K562 (cell line): Measurements from ENCODE around the gene COL9A3.

Experiments
- CHD2 ChIP-seq: IDR thresholded peaks from 2 replicates; pipeline ENCODE4 v1.6.1; 2011; ENCODE audit warnings: low read depth, low read length
- DMBX1 ChIP-seq: fragments of 250-450 bp; sonication (Bioruptor Pico); IDR thresholded peaks from 2 replicates; pipeline ENCODE4 v1.8.0; 2022; ENCODE audit warnings: inconsistent platforms, mild to moderate bottlenecking, moderate library complexity, borderline replicate concordance
- HNRNPH1 ChIP-seq: fragments of 200-400 bp; formaldehyde crosslinking; optimal IDR thresholded peaks from 2 replicates; pipeline ENCODE3; 2017; ENCODE audit warnings: low read depth, mild to moderate bottlenecking, low read length, moderate library complexity
- MCM2 ChIP-seq: fragments of 450-650 bp; IDR thresholded peaks from 2 replicates; pipeline ENCODE4 v1.6.1; 2017; ENCODE audit warnings: low read depth, mild to moderate bottlenecking
- NR2F6 ChIP-seq: fragments of 450-650 bp; formaldehyde crosslinking; IDR thresholded peaks from 2 replicates; pipeline ENCODE4 v1.4.0; 2020; ENCODE audit warnings: mild to moderate bottlenecking
- POLR2AphosphoS5 ChIP-seq: IDR thresholded peaks from 2 replicates; pipeline ENCODE4 v1.6.1; 2011; ENCODE audit warnings: mild to moderate bottlenecking, low read depth, low read length, moderate library complexity; ENCODE audit not compliant: control insufficient read depth, insufficient read depth
- SREBF2 ChIP-seq: sonication (generic); formaldehyde crosslinking; IDR thresholded peaks from 2 replicates; pipeline ENCODE4 v1.4.0; 2020; ENCODE audit warnings: mild to moderate bottlenecking, missing genetic modification reagents
- SRF ChIP-seq, 2 experiments: fragments of 250-450, 450-650 bp in 1 of 2; sonication (Bioruptor Pico) in 1 of 2; sonication (generic) in 1 of 2; formaldehyde crosslinking; IDR thresholded peaks; 2 replicates each; pipeline versions ENCODE4 v1.5.0 to v1.5.1; 2020 to 2022; ENCODE audit warnings: mild to moderate bottlenecking in 1 of 2, missing genetic modification reagents in 1 of 2
- TRIM24 ChIP-seq, 2 experiments: fragments of 450-650 bp; IDR thresholded peaks; 2 replicates each; pipeline ENCODE4 v1.6.1; 2016
- ZBTB49 ChIP-seq: sonication (generic); formaldehyde crosslinking; IDR thresholded peaks from 2 replicates; pipeline ENCODE4 v1.8.0; 2022; ENCODE audit warnings: missing genetic modification reagents, mild to moderate bottlenecking, borderline replicate concordance
- ZNF232 ChIP-seq: sonication (generic); formaldehyde crosslinking; IDR thresholded peaks from 2 replicates; pipeline ENCODE4 v1.8.0; 2022; ENCODE audit warnings: mild to moderate bottlenecking, missing genetic modification reagents
- TF ChIP-seq, protein P1 (sequence below): fragments of 450-650 bp; IDR thresholded peaks from 2 replicates; pipeline ENCODE4 v1.6.1; 2016; ENCODE audit warnings: low read depth
- TF ChIP-seq, protein P2 (sequence below), 3 experiments: IDR thresholded peaks in 2 of 3; conservative IDR thresholded peaks in 1 of 3; 2 replicates each; pipeline ENCODE4 v1.5.1; 2011 to 2012; ENCODE audit warnings: low read length in 3 of 3, mild to moderate bottlenecking in 3 of 3, control low read depth in 2 of 3, improper control_type of control experiment in 1 of 3, inconsistent platforms in 1 of 3, low read depth in 1 of 3, mixed read lengths in 1 of 3, moderate library complexity in 1 of 3; ENCODE audit not compliant: insufficient read depth in 2 of 3
- TF ChIP-seq, protein P3 (sequence below): fragments of 250-450 bp; sonication (Bioruptor Pico); IDR thresholded peaks from 2 replicates; pipeline ENCODE4 v1.5.0; 2021; ENCODE audit warnings: mild to moderate bottlenecking, borderline replicate concordance

- TF ChIP-seq ZBTB49 (CRISPR knock-in tag) = no peak
- peak; percentile 79 for TF ChIP-seq POLR2AphosphoS5
- no peak for TF ChIP-seq MCM2
- TF ChIP-seq, protein P1, sequence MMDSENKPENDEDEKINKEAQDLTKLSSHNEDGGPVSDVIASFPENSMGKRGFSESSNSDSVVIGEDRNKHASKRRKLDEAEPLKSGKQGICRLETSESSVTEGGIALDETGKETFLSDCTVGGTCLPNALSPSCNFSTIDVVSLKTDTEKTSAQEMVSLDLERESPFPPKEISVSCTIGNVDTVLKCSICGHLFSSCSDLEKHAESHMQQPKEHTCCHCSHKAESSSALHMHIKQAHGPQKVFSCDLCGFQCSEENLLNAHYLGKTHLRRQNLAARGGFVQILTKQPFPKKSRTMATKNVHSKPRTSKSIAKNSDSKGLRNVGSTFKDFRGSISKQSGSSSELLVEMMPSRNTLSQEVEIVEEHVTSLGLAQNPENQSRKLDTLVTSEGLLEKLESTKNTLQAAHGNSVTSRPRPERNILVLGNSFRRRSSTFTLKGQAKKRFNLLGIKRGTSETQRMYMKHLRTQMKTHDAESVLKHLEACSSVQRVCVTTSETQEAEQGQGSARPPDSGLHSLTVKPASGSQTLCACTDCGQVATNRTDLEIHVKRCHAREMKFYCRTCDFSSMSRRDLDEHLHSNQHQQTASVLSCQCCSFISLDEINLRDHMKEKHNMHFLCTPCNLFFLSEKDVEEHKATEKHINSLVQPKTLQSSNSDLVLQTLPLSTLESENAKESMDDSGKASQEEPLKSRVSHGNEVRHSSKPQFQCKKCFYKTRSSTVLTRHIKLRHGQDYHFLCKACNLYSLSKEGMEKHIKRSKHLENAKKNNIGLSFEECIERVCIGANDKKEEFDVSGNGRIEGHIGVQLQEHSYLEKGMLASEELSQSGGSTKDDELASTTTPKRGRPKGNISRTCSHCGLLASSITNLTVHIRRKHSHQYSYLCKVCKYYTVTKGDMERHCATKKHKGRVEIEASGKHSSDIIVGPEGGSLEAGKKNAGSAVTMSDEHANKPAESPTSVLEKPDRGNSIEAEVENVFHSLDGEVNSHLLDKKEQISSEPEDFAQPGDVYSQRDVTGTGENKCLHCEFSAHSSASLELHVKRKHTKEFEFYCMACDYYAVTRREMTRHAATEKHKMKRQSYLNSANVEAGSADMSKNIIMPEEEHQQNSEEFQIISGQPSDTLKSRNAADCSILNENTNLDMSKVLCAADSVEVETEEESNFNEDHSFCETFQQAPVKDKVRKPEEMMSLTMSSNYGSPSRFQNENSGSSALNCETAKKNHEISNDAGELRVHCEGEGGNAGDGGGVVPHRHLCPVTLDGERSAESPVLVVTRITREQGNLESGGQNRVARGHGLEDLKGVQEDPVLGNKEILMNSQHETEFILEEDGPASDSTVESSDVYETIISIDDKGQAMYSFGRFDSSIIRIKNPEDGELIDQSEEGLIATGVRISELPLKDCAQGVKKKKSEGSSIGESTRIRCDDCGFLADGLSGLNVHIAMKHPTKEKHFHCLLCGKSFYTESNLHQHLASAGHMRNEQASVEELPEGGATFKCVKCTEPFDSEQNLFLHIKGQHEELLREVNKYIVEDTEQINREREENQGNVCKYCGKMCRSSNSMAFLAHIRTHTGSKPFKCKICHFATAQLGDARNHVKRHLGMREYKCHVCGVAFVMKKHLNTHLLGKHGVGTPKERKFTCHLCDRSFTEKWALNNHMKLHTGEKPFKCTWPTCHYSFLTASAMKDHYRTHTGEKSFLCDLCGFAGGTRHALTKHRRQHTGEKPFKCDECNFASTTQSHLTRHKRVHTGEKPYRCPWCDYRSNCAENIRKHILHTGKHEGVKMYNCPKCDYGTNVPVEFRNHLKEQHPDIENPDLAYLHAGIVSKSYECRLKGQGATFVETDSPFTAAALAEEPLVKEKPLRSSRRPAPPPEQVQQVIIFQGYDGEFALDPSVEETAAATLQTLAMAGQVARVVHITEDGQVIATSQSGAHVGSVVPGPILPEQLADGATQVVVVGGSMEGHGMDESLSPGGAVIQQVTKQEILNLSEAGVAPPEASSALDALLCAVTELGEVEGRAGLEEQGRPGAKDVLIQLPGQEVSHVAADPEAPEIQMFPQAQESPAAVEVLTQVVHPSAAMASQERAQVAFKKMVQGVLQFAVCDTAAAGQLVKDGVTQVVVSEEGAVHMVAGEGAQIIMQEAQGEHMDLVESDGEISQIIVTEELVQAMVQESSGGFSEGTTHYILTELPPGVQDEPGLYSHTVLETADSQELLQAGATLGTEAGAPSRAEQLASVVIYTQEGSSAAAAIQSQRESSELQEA = no peak
- TF ChIP-seq NR2F6 = no peak
- TF ChIP-seq, protein P2, sequence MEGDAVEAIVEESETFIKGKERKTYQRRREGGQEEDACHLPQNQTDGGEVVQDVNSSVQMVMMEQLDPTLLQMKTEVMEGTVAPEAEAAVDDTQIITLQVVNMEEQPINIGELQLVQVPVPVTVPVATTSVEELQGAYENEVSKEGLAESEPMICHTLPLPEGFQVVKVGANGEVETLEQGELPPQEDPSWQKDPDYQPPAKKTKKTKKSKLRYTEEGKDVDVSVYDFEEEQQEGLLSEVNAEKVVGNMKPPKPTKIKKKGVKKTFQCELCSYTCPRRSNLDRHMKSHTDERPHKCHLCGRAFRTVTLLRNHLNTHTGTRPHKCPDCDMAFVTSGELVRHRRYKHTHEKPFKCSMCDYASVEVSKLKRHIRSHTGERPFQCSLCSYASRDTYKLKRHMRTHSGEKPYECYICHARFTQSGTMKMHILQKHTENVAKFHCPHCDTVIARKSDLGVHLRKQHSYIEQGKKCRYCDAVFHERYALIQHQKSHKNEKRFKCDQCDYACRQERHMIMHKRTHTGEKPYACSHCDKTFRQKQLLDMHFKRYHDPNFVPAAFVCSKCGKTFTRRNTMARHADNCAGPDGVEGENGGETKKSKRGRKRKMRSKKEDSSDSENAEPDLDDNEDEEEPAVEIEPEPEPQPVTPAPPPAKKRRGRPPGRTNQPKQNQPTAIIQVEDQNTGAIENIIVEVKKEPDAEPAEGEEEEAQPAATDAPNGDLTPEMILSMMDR (IDR thresholded peaks at IDR 0.05 in 2 of 3, conservative IDR thresholded peaks at IDR 0.05 in 1 of 3; ENCODE audit: insufficient read depth in 2 of 3, low read depth in 1 of 3, low read length in 3 of 3) = peak in 1 of 3 experiments; percentile 18; a peak in 1 of 6 replicates
- TF ChIP-seq ZNF232 (CRISPR knock-in tag) = no peak
- no peak for TF ChIP-seq CHD2
- no peak for TF ChIP-seq HNRNPH1
- TF ChIP-seq, protein P3, sequence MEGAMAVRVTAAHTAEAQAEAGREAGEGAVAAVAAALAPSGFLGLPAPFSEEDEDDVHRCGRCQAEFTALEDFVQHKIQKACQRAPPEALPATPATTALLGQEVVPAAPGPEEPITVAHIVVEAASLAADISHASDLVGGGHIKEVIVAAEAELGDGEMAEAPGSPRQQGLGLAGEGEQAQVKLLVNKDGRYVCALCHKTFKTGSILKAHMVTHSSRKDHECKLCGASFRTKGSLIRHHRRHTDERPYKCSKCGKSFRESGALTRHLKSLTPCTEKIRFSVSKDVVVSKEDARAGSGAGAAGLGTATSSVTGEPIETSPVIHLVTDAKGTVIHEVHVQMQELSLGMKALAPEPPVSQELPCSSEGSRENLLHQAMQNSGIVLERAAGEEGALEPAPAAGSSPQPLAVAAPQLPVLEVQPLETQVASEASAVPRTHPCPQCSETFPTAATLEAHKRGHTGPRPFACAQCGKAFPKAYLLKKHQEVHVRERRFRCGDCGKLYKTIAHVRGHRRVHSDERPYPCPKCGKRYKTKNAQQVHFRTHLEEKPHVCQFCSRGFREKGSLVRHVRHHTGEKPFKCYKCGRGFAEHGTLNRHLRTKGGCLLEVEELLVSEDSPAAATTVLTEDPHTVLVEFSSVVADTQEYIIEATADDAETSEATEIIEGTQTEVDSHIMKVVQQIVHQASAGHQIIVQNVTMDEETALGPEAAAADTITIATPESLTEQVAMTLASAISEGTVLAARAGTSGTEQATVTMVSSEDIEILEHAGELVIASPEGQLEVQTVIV = no peak
- TF ChIP-seq SRF (CRISPR knock-in tag; IDR thresholded peaks at IDR 0.05) = peak in 1 of 2 experiments; percentile 32; a peak in 1 of 4 replicates
- TF ChIP-seq DMBX1 (CRISPR knock-in tag) = 0 out of 2 replicates have a peak, but pooled peaks have one; percentile 56
- no peak for TF ChIP-seq TRIM24 (IDR thresholded peaks at IDR 0.05)
- no peak for TF ChIP-seq SREBF2 (CRISPR knock-in tag)
Measured at GRCh38 chr20:62794007-62794724, 22.7 kb upstream of the COL9A3 start.
